Measurements from ENCODE around the gene CNGA3. TPM values are rescaled to one million over a fixed set of nuclear protein-coding genes. Genes with fewer than 3 reads are reported as not detected.

Gene CNGA3
- total and polyA plus RNA-seq, 2 of the 4 experiments (the other 2 are of a cell fraction) = under 0.01 TPM; not detected in 1

DNA sequence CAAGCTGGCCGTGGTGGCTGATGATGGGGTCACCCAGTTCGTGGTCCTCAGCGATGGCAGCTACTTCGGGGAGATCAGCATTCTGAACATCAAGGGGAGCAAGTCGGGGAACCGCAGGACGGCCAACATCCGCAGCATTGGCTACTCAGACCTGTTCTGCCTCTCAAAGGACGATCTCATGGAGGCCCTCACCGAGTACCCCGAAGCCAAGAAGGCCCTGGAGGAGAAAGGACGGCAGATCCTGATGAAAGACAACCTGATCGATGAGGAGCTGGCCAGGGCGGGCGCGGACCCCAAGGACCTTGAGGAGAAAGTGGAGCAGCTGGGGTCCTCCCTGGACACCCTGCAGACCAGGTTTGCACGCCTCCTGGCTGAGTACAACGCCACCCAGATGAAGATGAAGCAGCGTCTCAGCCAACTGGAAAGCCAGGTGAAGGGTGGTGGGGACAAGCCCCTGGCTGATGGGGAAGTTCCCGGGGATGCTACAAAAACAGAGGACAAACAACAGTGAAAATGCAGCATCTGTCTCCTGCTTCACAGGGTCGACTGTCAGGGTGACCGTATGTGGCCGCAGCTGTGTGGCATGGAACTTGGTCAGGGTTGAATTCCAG lies 50.6 kb downstream of the CNGA3 start:
- Histone ChIP-seq H3K9ac (ENCODE audit: low read depth, low read length) (no peak overlapping the region), H4K8ac (ENCODE audit: low read depth in 2 of 2, low read length in 2 of 2) (no peak overlapping the region), H3K18ac (ENCODE audit: low read depth, low read length) (no peak overlapping the region), H3K4me1 (ENCODE audit: control insufficient read depth, insufficient read depth, low read length) (no peaks in the 10 kb centered on the region), H2AK5ac (ENCODE audit: low read depth, low read length) (no peak overlapping the region), H2BK120ac (ENCODE audit: low read depth, low read length) (no peak overlapping the region), H4K5ac (ENCODE audit: low read depth, low read length) (no peak overlapping the region), H3K14ac (replicated peaks; ENCODE audit: low read depth, low read length) (no peak overlapping the region), H4K91ac (ENCODE audit: insufficient read depth, low read depth, low read length) (no peak overlapping the region), H3K27ac (ENCODE audit: insufficient read depth, low read length) (no peak overlapping the region), H3K4ac (ENCODE audit: low read depth, low read length) (no peak overlapping the region), H3K4me2 (ENCODE audit: low read depth, low read length) (no peak overlapping the region), H3K27me3 (ENCODE audit: control insufficient read depth, insufficient read depth, low read length) (peaks cover 22% of the 10 kb centered on the region), H3K4me3 (ENCODE audit: insufficient read depth, low read depth, low read length) (no peak overlapping the region), H2AFZ (replicated peaks; ENCODE audit: low read length, poor library complexity) (no peak overlapping the region), H3K23ac (ENCODE audit: low read depth, low read length) (no peak overlapping the region), H3K9me3 (ENCODE audit: control insufficient read depth, insufficient read depth, low read length) (no peaks in the 10 kb centered on the region), H2BK5ac (ENCODE audit: low read depth, low read length, poor library complexity, severe bottlenecking) (no peak overlapping the region), H3K79me1 (ENCODE audit: low read depth in 1 of 2, low read length in 2 of 2) (no peaks in the 10 kb centered on the region), H2BK20ac (ENCODE audit: low read depth, low read length) (no peak overlapping the region), H3K56ac (ENCODE audit: extremely low read depth, insufficient read depth, low read length) (no peak overlapping the region), H3K36me3 (ENCODE audit: control insufficient read depth, insufficient read depth, low read length) (no peaks in the 10 kb centered on the region), H4K20me1 (ENCODE audit: insufficient read depth, low read length) (no peaks in the 10 kb centered on the region), H2AK9ac (replicated peaks; ENCODE audit: low read depth, low read length, poor library complexity) (no peak overlapping the region), H2BK15ac (ENCODE audit: low read depth, low read length) (no peak overlapping the region), H3K9me1 (ENCODE audit: insufficient read depth, low read length) (no peaks in the 10 kb centered on the region)
- ChIA-PET CTCF (no interaction called here), POLR2A (ENCODE audit: unreplicated experiment) (no interaction called here)
- dilution Hi-C loops (cut with HindIII; ENCODE audit: low sequenced_read_pairs, unreplicated experiment) (no loop called here), intact Hi-C loops (cut with micrococcal nuclease) (no loop called here), in situ Hi-C loops (cut with MboI; ENCODE audit: low sequenced_read_pairs) (no loop called here)
- BruUV-seq (replicated peaks) = no TSS peak
- no peak for ATAC-seq (ENCODE audit: low read depth)
- WGBS, 2 experiments (ENCODE audit: extremely low coverage in 2 of 2, insufficient read length in 1 of 2) = 71% methylated on average over 14 of the region's 23 CpGs; no CpG with 5 or more reads in 1 of the 2 experiments
- TF ChIP-seq CHD1 (IDR thresholded peaks at IDR 0.05; ENCODE audit: low read depth, low read length) = no peak
- TF ChIP-seq CEBPB (IDR thresholded peaks at IDR 0.05; ENCODE audit: low read depth, low read length) = no peak
- TF ChIP-seq NFE2L2 (IDR thresholded peaks at IDR 0.05; ENCODE audit: low read depth, low read length) = no peak
- no peak for TF ChIP-seq RFX5 (IDR thresholded peaks at IDR 0.05; ENCODE audit: low read depth, low read length)
- TF ChIP-seq MAZ (IDR thresholded peaks at IDR 0.05; ENCODE audit: borderline replicate concordance, low read depth, low read length) = no peak
- no peak for TF ChIP-seq BHLHE40 (IDR thresholded peaks at IDR 0.05; ENCODE audit: low read depth, low read length)
- TF ChIP-seq, protein P1, sequence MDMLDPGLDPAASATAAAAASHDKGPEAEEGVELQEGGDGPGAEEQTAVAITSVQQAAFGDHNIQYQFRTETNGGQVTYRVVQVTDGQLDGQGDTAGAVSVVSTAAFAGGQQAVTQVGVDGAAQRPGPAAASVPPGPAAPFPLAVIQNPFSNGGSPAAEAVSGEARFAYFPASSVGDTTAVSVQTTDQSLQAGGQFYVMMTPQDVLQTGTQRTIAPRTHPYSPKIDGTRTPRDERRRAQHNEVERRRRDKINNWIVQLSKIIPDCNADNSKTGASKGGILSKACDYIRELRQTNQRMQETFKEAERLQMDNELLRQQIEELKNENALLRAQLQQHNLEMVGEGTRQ (IDR thresholded peaks at IDR 0.05; ENCODE audit: low read depth, low read length) = no peak
- no peak for TF ChIP-seq FOS (IDR thresholded peaks at IDR 0.05; ENCODE audit: low read depth, low read length)
- TF ChIP-seq RAD21 (IDR thresholded peaks at IDR 0.05; ENCODE audit: low read length) = no peak
- TF ChIP-seq, protein P2, sequence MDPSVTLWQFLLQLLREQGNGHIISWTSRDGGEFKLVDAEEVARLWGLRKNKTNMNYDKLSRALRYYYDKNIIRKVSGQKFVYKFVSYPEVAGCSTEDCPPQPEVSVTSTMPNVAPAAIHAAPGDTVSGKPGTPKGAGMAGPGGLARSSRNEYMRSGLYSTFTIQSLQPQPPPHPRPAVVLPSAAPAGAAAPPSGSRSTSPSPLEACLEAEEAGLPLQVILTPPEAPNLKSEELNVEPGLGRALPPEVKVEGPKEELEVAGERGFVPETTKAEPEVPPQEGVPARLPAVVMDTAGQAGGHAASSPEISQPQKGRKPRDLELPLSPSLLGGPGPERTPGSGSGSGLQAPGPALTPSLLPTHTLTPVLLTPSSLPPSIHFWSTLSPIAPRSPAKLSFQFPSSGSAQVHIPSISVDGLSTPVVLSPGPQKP (IDR thresholded peaks at IDR 0.05; ENCODE audit: borderline replicate concordance, low read depth, low read length) = no peak
- no peak for DNase-seq

Measured in IMR-90 (cell line).